ENCODE results near the gene HLCS. TPM values are rescaled to one million over a fixed set of nuclear protein-coding genes. Genes with fewer than 3 reads are reported as not detected.
A peak's percentile ranks its signal among the peaks of the same experiment; 100 is the strongest.

HLCS gene
- total RNA-seq, 1 donor from 2014 or later = 6.9 TPM

DNA sequence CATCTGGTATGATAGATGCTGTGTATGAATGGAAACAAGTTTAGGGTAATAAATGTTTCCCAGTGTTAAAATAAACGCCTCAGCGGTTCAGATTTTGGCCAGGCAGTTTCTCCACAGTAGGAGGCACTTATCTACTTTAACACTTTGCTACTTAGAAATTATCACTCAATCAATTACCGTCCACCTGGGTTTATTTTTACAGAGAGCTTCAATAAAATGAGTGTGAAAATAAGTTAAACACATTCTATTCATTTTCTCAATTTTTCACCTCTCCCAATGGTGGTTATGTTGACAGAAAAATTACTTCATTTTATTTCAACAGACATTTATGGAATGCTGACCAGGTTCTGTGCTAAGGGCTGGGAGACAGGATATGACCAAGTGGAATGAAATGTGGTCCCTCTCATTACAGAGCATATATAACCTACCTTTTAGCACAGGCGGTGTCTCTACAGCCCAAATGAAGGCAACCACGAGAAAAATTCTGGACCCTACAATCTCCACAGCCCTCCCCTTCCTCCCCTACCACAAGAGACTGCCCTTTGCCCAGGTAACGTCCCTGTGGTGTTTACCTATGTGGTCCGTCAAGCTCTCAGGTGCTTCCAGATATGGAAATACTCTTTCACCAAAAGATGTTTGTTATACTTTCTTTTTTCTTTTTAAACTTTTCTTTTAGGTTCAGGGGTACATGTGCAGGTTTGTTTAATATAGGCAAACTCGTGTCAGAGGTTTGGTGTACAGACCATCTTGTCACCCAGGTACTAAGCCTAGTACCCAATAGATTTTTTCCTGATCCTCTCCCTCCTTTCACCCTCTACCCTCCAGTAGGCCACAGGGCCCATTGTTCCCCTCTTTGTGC, 105.5 kb downstream of the HLCS start:
- no peak for DNase-seq (ENCODE audit: low spot score)
- intact Hi-C loops (cut with DNase I) = loop anchor here (2.0 kb wide), 1 partner anchor 28 kb away; no protein-coding TSS in a partner anchor

- intact Hi-C loops (cut with DNase I) = loop anchor here (2.0 to 5.0 kb wide), 3 partner anchors 29 to 113 kb away; no protein-coding TSS in a partner anchor
- peak; percentile 90 for DNase-seq (ENCODE audit: low spot score)
These were observed 106.5 kb downstream of the HLCS start for GRCh38 chr21:36859744-36860501.

DNA sequence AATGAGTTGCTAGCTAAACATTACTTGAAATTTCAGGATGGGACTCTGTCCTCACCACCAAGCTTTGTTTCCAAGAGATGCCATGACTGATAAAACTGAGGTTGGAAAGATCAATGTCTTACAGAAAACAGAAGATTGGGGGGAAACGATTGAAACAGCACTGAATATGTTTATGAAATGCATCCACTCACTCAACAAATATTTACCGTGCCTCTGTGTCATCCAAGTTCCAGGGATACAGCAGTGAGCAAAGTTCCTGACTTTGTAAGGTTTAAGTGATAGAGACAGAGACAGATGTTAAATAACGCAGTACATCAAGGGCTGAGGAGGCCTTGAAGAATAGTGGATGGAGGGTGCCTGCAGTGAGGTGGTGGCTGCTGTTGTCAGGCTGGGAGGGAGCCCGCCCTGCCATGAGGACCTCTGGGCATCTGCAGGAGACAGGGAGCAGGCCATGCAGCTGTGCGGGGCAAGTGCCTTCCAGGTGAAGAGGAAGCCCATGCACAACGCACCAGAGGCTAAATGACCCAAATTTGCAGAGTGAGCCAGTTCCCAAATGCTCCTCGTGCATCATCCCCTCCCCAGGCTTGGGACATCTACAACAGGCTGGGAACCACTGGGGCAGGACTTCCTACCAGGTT, 108.0 kb downstream of the HLCS start:
- intact Hi-C loops (cut with DNase I) = loop anchor here (5.0 kb wide), 2 partner anchors 59 to 111 kb away; no protein-coding TSS in a partner anchor
- DNase-seq (ENCODE audit: low spot score) = no peak

- intact Hi-C loops (cut with DNase I) = loop anchor here (5.0 kb wide), 2 partner anchors 61 to 109 kb away; no protein-coding TSS in a partner anchor
- no peak for DNase-seq (ENCODE audit: low spot score)
These were observed 109.8 kb downstream of the HLCS start for GRCh38 chr21:36856643-36857042.

- intact Hi-C loops (cut with DNase I) = no loop called here
- DNase-seq (ENCODE audit: low spot score) = no peak
These were observed 112.1 kb downstream of the HLCS start for GRCh38 chr21:36854391-36854790.

- intact Hi-C loops (cut with DNase I) = no loop called here
- DNase-seq (ENCODE audit: low spot score) = no peak
These were observed 113.6 kb downstream of the HLCS start for GRCh38 chr21:36852864-36853263.

DNA sequence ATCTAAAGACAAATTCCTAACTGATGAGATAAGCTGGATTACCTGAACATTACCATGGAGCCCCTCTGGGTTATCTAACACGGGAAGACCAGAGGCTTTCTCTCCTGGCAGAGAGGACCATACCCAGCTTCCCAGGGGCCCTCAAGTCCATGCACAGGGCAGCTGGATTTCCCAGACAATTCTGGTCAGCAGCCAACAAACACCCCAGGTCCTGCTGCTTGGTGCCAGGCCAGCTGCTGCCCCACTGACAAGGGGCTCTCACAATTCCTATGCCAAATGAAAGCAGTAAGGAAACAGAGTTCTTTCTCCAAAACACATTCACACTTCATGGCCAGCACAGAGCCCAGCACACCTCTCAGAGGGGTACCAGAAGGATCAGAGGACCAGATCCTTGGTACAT, 114.2 kb downstream of the HLCS start:
- intact Hi-C loops (cut with DNase I) = no loop called here

GRCh38 chr21:36851121-36851520, 115.3 kb downstream of the HLCS start:
- no peak for DNase-seq (ENCODE audit: low spot score)
- intact Hi-C loops (cut with DNase I) = no loop called here

More for the DNA sequence above, 114.2 kb downstream of the HLCS start:
- DNase-seq (ENCODE audit: low spot score) = no peak

GRCh38 chr21:36850372-36850771, 116.1 kb downstream of the HLCS start:
- DNase-seq (ENCODE audit: low spot score) = no peak
- intact Hi-C loops (cut with DNase I) = no loop called here

GRCh38 chr21:36849461-36850105, 116.9 kb downstream of the HLCS start:
- intact Hi-C loops (cut with DNase I) = no loop called here

DNA sequence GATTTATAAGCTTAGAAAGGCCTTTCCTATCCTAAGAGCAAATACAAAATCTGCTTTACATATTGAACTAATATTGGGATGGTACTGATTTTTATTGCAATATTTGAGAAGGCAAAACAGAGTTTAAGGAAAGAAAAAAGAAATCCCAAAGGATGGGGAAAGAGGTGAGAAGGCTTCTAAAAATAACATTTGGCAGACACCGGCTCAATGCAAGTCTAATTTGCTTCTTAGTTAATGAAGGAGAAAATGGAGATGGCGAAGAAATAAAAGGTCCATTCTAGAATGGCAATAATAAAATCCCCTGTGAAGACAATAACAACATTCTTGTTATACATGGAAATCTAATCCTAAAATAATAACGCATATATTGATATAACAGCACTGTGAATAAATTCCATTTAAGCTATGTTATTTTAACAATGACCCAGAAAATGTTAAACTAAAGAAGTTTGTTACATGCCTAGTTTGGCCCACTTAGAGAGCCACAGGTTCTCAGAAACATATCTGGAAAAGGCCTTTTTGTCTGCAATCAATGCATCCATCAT, 117.7 kb downstream of the HLCS start:
- intact Hi-C loops (cut with DNase I) = no loop called here
- no peak for DNase-seq (ENCODE audit: low spot score)

More at GRCh38 chr21:36849461-36850105, 116.9 kb downstream of the HLCS start:
- DNase-seq (ENCODE audit: low spot score) = no peak

GRCh38 chr21:36847189-36847588, 119.3 kb downstream of the HLCS start:
- no peak for DNase-seq (ENCODE audit: low spot score)
- intact Hi-C loops (cut with DNase I) = no loop called here

DNA sequence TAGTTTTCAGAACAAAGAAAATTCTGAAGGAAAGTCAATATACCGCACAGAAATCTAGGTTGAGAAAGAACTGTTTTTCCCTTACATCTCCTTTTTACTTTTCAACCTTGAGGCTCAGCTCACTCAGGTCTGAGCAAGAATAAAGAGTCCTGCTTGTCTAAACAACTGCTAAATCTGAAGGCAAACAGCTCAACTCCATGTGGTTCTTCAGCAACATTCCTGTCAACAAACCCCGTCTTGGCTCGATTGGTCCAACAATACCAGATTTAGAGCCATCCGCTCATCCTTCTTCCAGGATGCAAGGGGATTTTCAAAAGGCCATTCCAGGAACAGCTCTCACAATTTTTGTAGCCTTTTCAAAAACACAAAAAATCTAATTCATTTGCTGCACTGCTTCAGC, 119.8 kb downstream of the HLCS start:
- intact Hi-C loops (cut with DNase I) = no loop called here
- no peak for DNase-seq (ENCODE audit: low spot score)

- intact Hi-C loops (cut with DNase I) = no loop called here
- no peak for DNase-seq (ENCODE audit: low spot score)
These were observed 120.7 kb downstream of the HLCS start for GRCh38 chr21:36845790-36846189.

- DNase-seq (ENCODE audit: low spot score) = no peak
- intact Hi-C loops (cut with DNase I) = no loop called here
These were observed 121.4 kb downstream of the HLCS start for GRCh38 chr21:36845070-36845469.

DNA sequence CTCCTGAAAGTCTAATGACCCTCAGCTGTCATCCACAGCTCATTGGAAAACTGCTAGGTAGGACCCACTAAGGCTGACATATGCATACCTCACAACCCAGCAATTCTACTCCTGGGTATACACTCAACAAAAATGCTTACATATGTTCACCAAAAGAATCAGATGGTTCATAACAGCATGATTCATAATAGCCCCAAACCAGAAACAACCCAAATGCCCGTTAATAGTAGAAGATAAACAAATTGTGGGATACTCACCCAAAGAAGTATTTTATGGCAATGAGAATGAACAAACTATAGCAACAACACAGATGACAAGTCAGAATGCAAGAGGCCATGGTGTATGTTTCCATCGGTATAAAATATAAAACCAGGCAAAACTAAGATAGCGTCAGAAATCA, 124.6 kb downstream of the HLCS start:
- intact Hi-C loops (cut with DNase I) = no loop called here
- DNase-seq (ENCODE audit: low spot score) = no peak

DNA sequence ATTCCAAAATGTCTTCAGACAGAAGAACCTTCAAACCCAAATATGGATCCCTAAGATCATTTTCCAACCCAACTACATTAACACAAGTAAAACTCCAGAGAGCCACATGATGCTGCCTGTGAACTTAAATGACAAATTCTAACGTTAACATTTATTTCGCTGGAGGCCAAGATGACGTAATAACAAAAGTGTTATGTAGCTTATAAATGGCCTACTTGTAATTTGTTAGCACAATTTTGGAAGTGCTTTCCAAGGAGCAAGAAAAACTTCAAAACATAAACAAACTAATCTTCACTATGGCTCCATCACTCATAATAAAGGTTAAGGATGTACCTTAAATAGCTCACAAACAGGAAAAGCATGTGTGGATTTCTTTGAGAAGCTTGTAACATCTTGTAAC, 126.7 kb downstream of the HLCS start:
- intact Hi-C loops (cut with DNase I) = loop anchor here (5.0 kb wide), 1 partner anchor 47 kb away; no protein-coding TSS in a partner anchor
- no peak for DNase-seq (ENCODE audit: low spot score)

GRCh38 chr21:36839123-36839522, 127.3 kb downstream of the HLCS start:
- intact Hi-C loops (cut with DNase I) = loop anchor here (5.0 kb wide), 1 partner anchor 47 kb away; no protein-coding TSS in a partner anchor
- DNase-seq (ENCODE audit: low spot score) = no peak

DNA sequence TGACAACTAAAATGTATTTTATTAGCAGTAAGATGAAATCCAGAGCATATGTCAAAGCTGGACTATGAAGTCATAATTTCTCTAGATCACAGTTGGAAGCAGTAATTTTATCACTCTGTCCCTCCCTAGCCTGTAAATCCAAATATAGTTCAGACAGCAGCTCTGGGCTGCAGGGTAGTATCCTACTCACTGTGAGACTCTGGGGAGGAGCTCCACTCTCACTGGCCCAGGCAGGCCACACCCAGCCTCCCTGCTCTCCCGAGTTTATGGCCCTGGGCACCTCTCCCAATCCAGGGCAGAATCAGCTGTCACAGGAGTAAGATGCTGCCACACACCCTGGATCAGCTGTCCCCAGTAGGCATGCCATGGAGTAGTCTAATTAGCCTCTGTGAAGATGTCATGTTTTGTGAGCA, 131.1 kb downstream of the HLCS start:
- no peak for DNase-seq (ENCODE audit: low spot score)

More for the DNA sequence above, 131.1 kb downstream of the HLCS start:
- intact Hi-C loops (cut with DNase I) = loop anchor here (5.0 kb wide), 1 partner anchor 43 kb away; no protein-coding TSS in a partner anchor

Measured in cardiac septum (tissue), 1 donor.